Astrocyte of the spinal cord (primary cell): Measurements from ENCODE around the gene NCF4.

Experiments
- DNase-seq: peaks from one replicate; pipeline ENCODE4 v3.0.0; 2011; ENCODE audit warnings: low read depth, low spot score
- H3K4me3 ChIP-seq: 2 replicates; pipeline ENCODE4 v1.5.1; 2011; ENCODE audit warnings: low read depth, mild to moderate bottlenecking, low read length, moderate library complexity
- CTCF ChIP-seq: IDR thresholded peaks from 2 replicates; pipeline ENCODE4 v1.5.1; 2012; ENCODE audit warnings: low read depth, mild to moderate bottlenecking, low read length, inconsistent platforms
- in situ Hi-C: cut with HindIII; loops from 2 replicates; pipeline ENCODE4 v1.10.0; 2017; ENCODE audit warnings: low sequenced_read_pairs

Gene NCF4

GRCh38 chr22:36913427-36914389 lies 52.9 kb downstream of the NCF4 start, which contains the start of gene CSF2RB:
Gene CSF2RB (plus strand): TSS chr22:36913628. CDS start chr22:36922208, 8,580 bp downstream.
- in situ Hi-C loops: no loop called here
- DNase-seq: no peak
- no peak within 1 kb of the TSS for H3K4me3 ChIP-seq
- TF ChIP-seq CTCF: no peak

GRCh38 chr22:36914390-36914752 lies 53.6 kb downstream of the NCF4 start:
- H3K4me3 ChIP-seq: no peak overlapping the region
- no peak for DNase-seq
- in situ Hi-C loops: no loop called here
- no peak for TF ChIP-seq CTCF

GRCh38 chr22:36916034-36916433 lies 55.2 kb downstream of the NCF4 start:
- H3K4me3 ChIP-seq: no peak overlapping the region
- no peak for DNase-seq
- in situ Hi-C loops: no loop called here
- no peak for TF ChIP-seq CTCF

GRCh38 chr22:36918586-36919284 lies 57.9 kb downstream of the NCF4 start:
- no peak for DNase-seq
- TF ChIP-seq CTCF: no peak
- no peak overlapping the region for H3K4me3 ChIP-seq
- in situ Hi-C loops: no loop called here

- H3K4me3 ChIP-seq: no peak overlapping the region
- no peak for TF ChIP-seq CTCF
- in situ Hi-C loops: no loop called here
- DNase-seq: no peak
Measured at GRCh38 chr22:36921309-36922104, 60.7 kb downstream of the NCF4 start.

GRCh38 chr22:36922105-36922608 lies 61.4 kb downstream of the NCF4 start:
- no peak for DNase-seq
- in situ Hi-C loops: no loop called here
- TF ChIP-seq CTCF: no peak
- H3K4me3 ChIP-seq: no peak overlapping the region
